GM12864 (cell line): Measurements from ENCODE around the gene USP7.

ENCODE experiments used
- DNase-seq: peaks from one replicate; pipeline ENCODE4 v3.0.0-alpha.2; 2011; ENCODE audit warnings: low read depth
- H3K4me3 ChIP-seq: 2 replicates; pipeline ENCODE4 v1.5.1; 2011; ENCODE audit warnings: mild to moderate bottlenecking, low read depth, low read length, control low read depth
- CTCF ChIP-seq: IDR thresholded peaks from 2 replicates; pipeline ENCODE4 v1.5.1; 2011; ENCODE audit warnings: low read depth, mild to moderate bottlenecking, moderate library complexity, low read length, control low read depth, inconsistent platforms; ENCODE audit errors: missing control alignments

USP7 gene

GRCh38 chr16:8936421-8936820 is 27.3 kb downstream of the USP7 start:
- no peak for DNase-seq
- H3K4me3 ChIP-seq: no peak overlapping the region
- TF ChIP-seq CTCF: peak; percentile 82

- no peak overlapping the region for H3K4me3 ChIP-seq
- peak; percentile 42 for TF ChIP-seq CTCF
- no peak for DNase-seq
Observed at GRCh38 chr16:8935989-8936388, 27.7 kb downstream of the USP7 start.

GRCh38 chr16:8934601-8935000 is 29.1 kb downstream of the USP7 start:
- TF ChIP-seq CTCF: no peak
- DNase-seq: no peak

GRCh38 chr16:8931859-8932258 is 31.8 kb downstream of the USP7 start:
- DNase-seq: no peak
- TF ChIP-seq CTCF: no peak
- H3K4me3 ChIP-seq: no peak overlapping the region

More at GRCh38 chr16:8934601-8935000, 29.1 kb downstream of the USP7 start:
- H3K4me3 ChIP-seq: no peak overlapping the region

- no peak for DNase-seq
- no peak overlapping the region for H3K4me3 ChIP-seq
- TF ChIP-seq CTCF: no peak
Observed at GRCh38 chr16:8929086-8929748, 34.5 kb downstream of the USP7 start.

- no peak overlapping the region for H3K4me3 ChIP-seq
- no peak for DNase-seq
- TF ChIP-seq CTCF: no peak
Observed at GRCh38 chr16:8928467-8928957, 35.2 kb downstream of the USP7 start.

- no peak for TF ChIP-seq CTCF
- no peak for DNase-seq
- H3K4me3 ChIP-seq: no peak overlapping the region
Observed at GRCh38 chr16:8926827-8927226, 36.9 kb downstream of the USP7 start.
